Measurements from ENCODE around the gene FAM20C. TPM values are rescaled to one million over a fixed set of nuclear protein-coding genes. Genes with fewer than 3 reads are reported as not detected.
A peak's percentile ranks its signal among the peaks of the same experiment; 100 is the strongest.
"Not testable (repeated sequence)": the region's sequence is repeated elsewhere in the genome, so short reads cannot be mapped to it uniquely, and the experiment has no call there.

The FAM20C gene
- total and polyA plus RNA-seq, 3 experiments from 2014 or later, result 3.2 to 3.6 TPM; not detected in 1

DNA sequence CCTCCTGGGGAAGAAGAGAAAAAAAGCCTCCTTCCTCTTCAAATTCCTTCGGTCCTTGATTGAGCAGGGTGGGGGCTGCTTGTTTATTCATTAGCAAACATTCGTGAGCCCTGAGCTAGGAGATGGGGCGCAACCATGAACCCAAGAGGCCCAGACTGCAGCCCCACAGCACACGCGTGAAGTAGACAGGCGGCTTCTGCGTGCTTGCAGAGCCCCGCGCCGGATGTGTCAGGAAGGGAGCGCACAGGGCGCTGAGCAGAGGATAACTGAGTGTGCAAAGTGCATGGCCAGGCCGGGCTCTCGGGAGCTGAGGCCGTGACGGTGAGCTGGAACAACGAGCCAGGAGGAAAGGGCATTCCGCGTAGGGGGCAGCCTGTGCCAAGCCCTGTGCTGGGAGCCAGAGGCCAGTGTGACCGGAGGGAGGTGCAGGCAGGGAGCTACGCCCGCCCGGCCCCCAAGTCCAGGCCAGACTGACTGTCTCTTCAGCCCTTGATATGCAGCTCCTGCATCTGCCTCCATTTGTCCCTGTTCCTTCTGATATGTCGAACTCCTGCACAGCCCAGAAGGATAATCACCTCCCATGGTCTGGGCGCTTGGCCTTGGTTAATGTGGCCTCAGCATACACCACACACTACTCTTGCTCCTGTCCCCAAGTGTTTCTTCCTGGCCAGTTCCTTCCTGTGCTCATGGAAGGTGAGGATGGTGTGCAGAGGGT lies 102.2 kb downstream of the FAM20C start:
- no peak for DNase-seq
- no peaks in the 10 kb centered on the region for H3K36me3 Mint-ChIP-seq
- Histone ChIP-seq H3K36me3 (ENCODE audit: insufficient read depth, low read length) (no peaks in the 10 kb centered on the region), H3K4me3 (ENCODE audit: low read length) (no peak overlapping the region), H3K9me3 (ENCODE audit: low read length) (no peaks in the 10 kb centered on the region), H3K27me3 (ENCODE audit: insufficient read depth, low read length, poor library complexity, severe bottlenecking) (peaks cover 12% of the 10 kb centered on the region), H3K4me1 (ENCODE audit: insufficient read depth, low read length) (no peaks in the 10 kb centered on the region), H3K27ac (ENCODE audit: low read depth, low read length) (no peak overlapping the region)
- no peak overlapping the region for H3K4me3 Mint-ChIP-seq
- ChIA-PET POLR2A (no interaction called here), CTCF (no interaction called here)
- H3K27me3 Mint-ChIP-seq, result peaks cover 22 to 24% of the 10 kb centered on the region in 2 donors
- H3K9me3 Mint-ChIP-seq, result no peaks in the 10 kb centered on the region
- H3K4me1 Mint-ChIP-seq, result no peaks in the 10 kb centered on the region
- H3K27ac Mint-ChIP-seq, result peak overlapping the region in 1 of 8 donors; percentile 73

DNA sequence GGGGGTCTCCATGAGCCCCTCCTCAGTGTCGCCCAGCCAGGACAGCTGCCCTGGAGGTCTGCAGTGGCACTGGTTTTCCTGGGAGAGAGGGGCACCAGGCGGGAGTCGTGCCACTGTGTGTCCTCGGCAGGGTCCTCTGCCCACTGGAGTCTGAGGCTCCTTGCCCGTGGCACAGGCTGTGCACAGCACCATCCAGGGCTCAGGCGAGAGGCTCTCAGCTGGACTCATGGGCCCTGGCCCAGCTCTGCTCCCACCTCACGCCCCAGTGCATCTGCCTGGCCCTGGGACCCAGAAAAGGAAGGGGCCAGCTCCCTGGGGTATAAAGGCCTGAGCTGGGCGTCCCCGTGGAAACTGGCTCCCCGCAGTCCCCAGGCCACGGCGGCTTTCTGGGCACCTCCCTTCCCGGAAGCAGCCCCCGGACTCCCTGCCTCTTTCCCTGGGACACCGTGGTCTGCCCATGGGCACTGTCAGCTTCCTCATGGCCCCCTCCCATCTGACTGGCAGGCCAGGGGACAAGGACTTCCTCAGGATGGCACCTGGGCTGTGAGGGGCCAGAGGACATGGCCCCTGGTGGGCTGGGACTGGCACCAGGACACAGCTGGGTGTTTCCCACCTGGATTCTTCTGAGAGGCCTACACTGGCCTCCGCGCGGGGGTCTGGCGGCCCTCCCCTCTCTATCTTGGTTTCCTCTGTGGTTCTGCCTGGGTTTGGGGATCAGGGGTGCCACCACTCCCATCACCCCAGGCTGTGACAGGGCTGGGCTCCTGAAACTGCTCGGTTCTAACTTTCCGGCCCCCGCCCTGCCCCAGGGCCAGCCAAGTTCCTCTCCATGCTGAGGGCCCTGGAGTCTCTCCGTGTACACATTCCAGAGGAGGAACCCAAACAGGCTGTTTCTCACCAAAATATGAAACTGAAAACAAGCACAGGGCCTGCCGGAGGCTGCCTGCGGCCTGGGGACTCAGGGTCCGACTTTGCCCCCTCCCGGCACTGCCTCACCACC lies 103.1 kb downstream of the FAM20C start:
- Histone ChIP-seq H3K4me1 (ENCODE audit: insufficient read depth, low read length) (no peaks in the 10 kb centered on the region), H3K27ac (ENCODE audit: low read depth, low read length) (no peak overlapping the region), H3K4me3 (ENCODE audit: low read length) (no peak overlapping the region), H3K9me3 (ENCODE audit: low read length) (no peaks in the 10 kb centered on the region), H3K36me3 (ENCODE audit: insufficient read depth, low read length) (no peaks in the 10 kb centered on the region), H3K27me3 (ENCODE audit: insufficient read depth, low read length, poor library complexity, severe bottlenecking) (peaks cover 12% of the 10 kb centered on the region)
- no peaks in the 10 kb centered on the region for H3K9me3 Mint-ChIP-seq
- H3K27me3 Mint-ChIP-seq, result peaks cover 20 to 24% of the 10 kb centered on the region in 2 donors
- no peaks in the 10 kb centered on the region for H3K36me3 Mint-ChIP-seq
- no peak for DNase-seq
- H3K4me1 Mint-ChIP-seq, result no peaks in the 10 kb centered on the region
- no peak overlapping the region for H3K4me3 Mint-ChIP-seq
- CTCF ChIA-PET, result no interaction called here
- H3K27ac Mint-ChIP-seq, result no peak overlapping the region
- POLR2A ChIA-PET, result no interaction called here

DNA sequence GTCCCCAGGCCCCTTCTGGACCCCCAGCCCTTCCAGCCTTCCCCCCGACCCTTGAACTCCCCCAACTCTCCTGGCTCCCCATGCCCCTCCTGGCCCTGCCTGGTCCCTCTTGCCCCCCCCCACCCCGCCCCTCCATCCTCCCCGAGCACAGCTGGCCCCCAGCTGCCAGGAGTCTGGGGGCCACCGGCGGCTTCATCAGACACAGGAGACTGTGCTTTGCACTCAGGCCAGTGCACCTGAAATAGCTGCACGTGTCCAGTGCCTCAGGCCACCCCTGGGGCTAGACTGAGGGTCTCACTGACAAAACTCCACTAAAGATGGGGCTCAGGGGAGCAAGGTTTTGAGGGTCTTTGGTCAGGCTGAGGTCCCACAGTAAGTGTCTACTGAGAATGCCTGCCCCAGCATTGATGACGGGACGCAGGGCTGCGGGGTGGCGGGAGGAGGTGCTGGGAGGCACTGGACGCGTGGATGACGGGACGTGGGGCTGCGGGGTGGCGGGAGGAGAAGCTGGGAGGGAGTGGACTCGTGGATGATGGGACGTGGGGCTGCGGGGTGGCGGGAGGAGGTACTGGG lies 104.1 kb downstream of the FAM20C start:
- no peak overlapping the region for H3K4me3 Mint-ChIP-seq
- ChIA-PET POLR2A (no interaction called here), CTCF (no interaction called here)
- Histone ChIP-seq H3K4me1 (ENCODE audit: insufficient read depth, low read length) (no peaks in the 10 kb centered on the region), H3K27ac (ENCODE audit: low read depth, low read length) (no peak overlapping the region), H3K4me3 (ENCODE audit: low read length) (no peak overlapping the region), H3K9me3 (ENCODE audit: low read length) (no peaks in the 10 kb centered on the region), H3K27me3 (ENCODE audit: insufficient read depth, low read length, poor library complexity, severe bottlenecking) (peaks cover 12% of the 10 kb centered on the region), H3K36me3 (ENCODE audit: insufficient read depth, low read length) (no peaks in the 10 kb centered on the region)
- peaks cover 19 to 21% of the 10 kb centered on the region in 2 donors for H3K27me3 Mint-ChIP-seq
- no peaks in the 10 kb centered on the region for H3K4me1 Mint-ChIP-seq
- no peaks in the 10 kb centered on the region for H3K36me3 Mint-ChIP-seq
- no peak for DNase-seq
- H3K9me3 Mint-ChIP-seq, result no peaks in the 10 kb centered on the region
- no peak overlapping the region for H3K27ac Mint-ChIP-seq

DNA sequence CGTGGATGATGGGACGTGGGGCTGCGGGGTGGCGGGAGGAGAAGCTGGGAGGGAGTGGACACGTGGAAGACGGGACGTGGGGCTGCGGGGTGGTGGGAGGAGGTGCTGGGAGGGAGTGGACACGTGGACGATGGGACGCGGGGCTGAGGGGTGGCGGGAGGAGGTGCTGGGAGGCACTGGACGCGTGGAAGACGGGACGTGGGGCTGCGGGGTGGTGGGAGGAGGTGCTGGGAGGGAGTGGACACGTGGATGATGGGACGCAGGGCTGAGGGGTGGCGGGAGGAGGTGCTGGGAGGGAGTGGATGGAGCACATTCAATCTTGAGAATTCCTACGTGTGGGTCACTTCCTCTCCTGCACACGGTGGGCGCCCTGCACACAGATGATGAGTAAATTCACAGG lies 104.8 kb downstream of the FAM20C start:
- peaks cover 13 to 15% of the 10 kb centered on the region in 2 donors for H3K27me3 Mint-ChIP-seq
- H3K27me3 ChIP-seq (ENCODE audit: insufficient read depth, low read length, poor library complexity, severe bottlenecking); CTCF ChIA-PET; H3K27ac Mint-ChIP-seq; H3K27ac ChIP-seq (ENCODE audit: low read depth, low read length); H3K36me3 Mint-ChIP-seq; DNase-seq; POLR2A ChIA-PET; H3K4me1 Mint-ChIP-seq; H3K9me3 ChIP-seq (ENCODE audit: low read length); H3K36me3 ChIP-seq (ENCODE audit: insufficient read depth, low read length); H3K4me1 ChIP-seq (ENCODE audit: insufficient read depth, low read length); H3K4me3 Mint-ChIP-seq; H3K9me3 Mint-ChIP-seq; H3K4me3 ChIP-seq (ENCODE audit: low read length): not testable (repeated sequence)

DNA sequence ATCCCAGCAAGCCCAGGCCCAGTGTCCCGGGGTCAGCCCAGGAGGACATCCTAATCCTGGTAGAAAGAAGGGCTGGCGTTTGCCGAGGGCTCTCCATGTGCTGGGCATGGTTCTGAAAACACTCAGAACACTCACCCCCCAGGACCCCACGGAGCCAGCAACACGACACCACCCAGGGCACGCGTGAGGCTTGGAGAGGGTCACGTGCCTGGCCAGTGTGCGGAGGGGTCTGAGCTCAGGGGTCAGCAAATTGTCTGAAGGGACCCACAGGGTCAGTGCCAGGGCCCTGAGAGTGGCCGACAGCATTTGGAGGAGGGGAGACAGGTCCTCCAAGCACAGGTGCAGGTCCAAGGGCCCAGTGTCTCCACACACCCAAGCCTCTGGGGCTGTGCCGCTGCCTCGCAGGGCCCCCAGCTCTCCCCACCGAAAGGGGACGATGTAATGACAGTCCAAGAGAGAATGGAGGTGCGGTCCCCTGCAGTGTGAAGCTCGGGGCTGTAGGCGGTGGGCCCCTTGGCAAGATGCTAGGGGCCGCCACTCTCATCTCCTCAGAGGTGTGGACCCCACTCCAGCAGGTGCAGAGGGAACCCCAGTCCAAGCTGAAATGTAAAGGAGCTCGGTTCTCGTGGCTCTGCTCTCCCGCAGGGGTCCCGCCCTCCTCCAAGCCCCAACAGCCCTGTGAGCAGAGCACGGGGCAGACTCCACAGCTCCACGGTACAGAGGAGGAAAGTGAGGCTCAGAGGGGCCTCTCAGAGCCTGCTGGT lies 105.4 kb downstream of the FAM20C start:
- no peak for DNase-seq
- POLR2A ChIA-PET, result no interaction called here
- Mint-ChIP-seq H3K4me3 (no peak overlapping the region), H3K9me3 (no peaks in the 10 kb centered on the region), H3K36me3 (no peaks in the 10 kb centered on the region), H3K27ac (no peak overlapping the region), H3K27me3 (peaks cover 13 to 14% of the 10 kb centered on the region in 2 donors), H3K4me1 (no peaks in the 10 kb centered on the region)
- H3K4me3 ChIP-seq (ENCODE audit: low read length), result no peak overlapping the region
- no peaks in the 10 kb centered on the region for H3K27me3 ChIP-seq (ENCODE audit: insufficient read depth, low read length, poor library complexity, severe bottlenecking)
- H3K4me1 ChIP-seq (ENCODE audit: insufficient read depth, low read length), result no peaks in the 10 kb centered on the region
- no peaks in the 10 kb centered on the region for H3K9me3 ChIP-seq (ENCODE audit: low read length)
- no peaks in the 10 kb centered on the region for H3K36me3 ChIP-seq (ENCODE audit: insufficient read depth, low read length)
- no peak overlapping the region for H3K27ac ChIP-seq (ENCODE audit: low read depth, low read length)
- CTCF ChIA-PET, result no interaction called here

DNA sequence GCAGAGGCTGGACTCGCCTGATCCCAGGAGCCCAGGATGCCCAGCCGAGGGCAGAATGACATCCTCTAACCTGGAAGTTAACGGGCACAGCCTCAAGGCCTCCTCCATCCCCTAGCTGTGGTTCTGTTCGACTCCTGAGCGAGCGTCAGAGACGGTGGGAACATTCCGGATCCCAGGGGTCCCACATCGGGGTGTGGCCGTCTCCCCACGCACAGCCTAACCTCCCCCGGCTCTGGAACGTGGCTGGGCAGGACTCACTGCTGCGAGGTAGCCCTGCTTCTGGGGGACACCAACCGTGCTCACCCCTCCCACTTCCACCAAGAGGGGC lies 106.0 kb downstream of the FAM20C start:
- H3K4me3 Mint-ChIP-seq, result no peak overlapping the region
- CTCF ChIA-PET, result no interaction called here
- Histone ChIP-seq H3K4me3 (ENCODE audit: low read length) (no peak overlapping the region), H3K27me3 (ENCODE audit: insufficient read depth, low read length, poor library complexity, severe bottlenecking) (no peaks in the 10 kb centered on the region), H3K27ac (ENCODE audit: low read depth, low read length) (no peak overlapping the region), H3K36me3 (ENCODE audit: insufficient read depth, low read length) (no peaks in the 10 kb centered on the region), H3K4me1 (ENCODE audit: insufficient read depth, low read length) (no peaks in the 10 kb centered on the region), H3K9me3 (ENCODE audit: low read length) (no peaks in the 10 kb centered on the region)
- no peak for DNase-seq
- POLR2A ChIA-PET, result no interaction called here
- H3K27ac Mint-ChIP-seq, result no peak overlapping the region
- H3K9me3 Mint-ChIP-seq, result no peaks in the 10 kb centered on the region
- H3K4me1 Mint-ChIP-seq, result no peaks in the 10 kb centered on the region
- H3K36me3 Mint-ChIP-seq, result no peaks in the 10 kb centered on the region
- peaks cover 8% of the 10 kb centered on the region in 2 donors for H3K27me3 Mint-ChIP-seq

DNA sequence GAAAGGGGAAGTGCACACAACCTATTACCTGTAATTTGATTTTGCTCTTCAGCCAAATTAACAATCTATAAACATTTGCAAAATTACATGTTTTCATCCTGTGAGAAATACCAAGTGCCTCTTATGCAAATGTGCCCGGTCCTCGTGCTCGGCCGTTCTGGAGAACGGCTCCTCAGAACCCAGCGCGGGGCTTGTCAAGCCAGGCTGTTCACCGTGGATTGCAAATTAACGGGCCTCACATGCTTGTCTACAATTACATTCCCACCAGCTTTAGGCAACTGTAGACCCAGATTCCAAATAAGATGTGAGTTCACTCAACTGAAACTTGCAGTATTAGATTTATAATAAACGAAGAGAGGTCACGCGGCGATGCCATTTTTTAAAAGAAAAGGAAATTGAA lies 106.4 kb downstream of the FAM20C start:
- Mint-ChIP-seq H3K27ac (no peak overlapping the region), H3K27me3 (peaks cover 5 to 6% of the 10 kb centered on the region in 2 donors), H3K4me3 (no peak overlapping the region), H3K4me1 (no peaks in the 10 kb centered on the region), H3K36me3 (no peaks in the 10 kb centered on the region), H3K9me3 (no peaks in the 10 kb centered on the region)
- no peaks in the 10 kb centered on the region for H3K27me3 ChIP-seq (ENCODE audit: insufficient read depth, low read length, poor library complexity, severe bottlenecking)
- H3K27ac ChIP-seq (ENCODE audit: low read depth, low read length), result no peak overlapping the region
- H3K36me3 ChIP-seq (ENCODE audit: insufficient read depth, low read length), result no peaks in the 10 kb centered on the region
- ChIA-PET CTCF (no interaction called here), POLR2A (no interaction called here)
- no peak overlapping the region for H3K4me3 ChIP-seq (ENCODE audit: low read length)
- H3K4me1 ChIP-seq (ENCODE audit: insufficient read depth, low read length), result no peaks in the 10 kb centered on the region
- no peak for DNase-seq
- no peaks in the 10 kb centered on the region for H3K9me3 ChIP-seq (ENCODE audit: low read length)

DNA sequence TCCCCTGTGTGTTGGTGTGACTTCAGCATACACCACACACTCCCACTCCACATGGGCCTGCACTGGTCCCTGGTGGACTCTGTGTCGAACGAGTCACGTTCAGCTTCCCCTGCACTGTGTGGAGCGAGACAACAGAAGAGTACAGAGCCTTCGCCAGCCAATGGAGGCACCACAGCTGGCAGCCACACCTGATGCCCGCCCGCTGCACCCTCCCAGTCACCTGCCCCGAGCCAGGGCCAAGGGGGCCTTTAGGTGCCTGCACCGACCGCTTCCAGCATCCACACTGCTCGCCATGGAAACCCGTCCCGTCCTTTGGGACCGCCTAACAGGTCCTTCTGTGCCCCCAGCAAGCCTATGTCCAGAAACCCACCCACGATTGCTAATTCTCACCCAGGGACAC lies 106.8 kb downstream of the FAM20C start:
- H3K27me3 ChIP-seq (ENCODE audit: insufficient read depth, low read length, poor library complexity, severe bottlenecking), result no peaks in the 10 kb centered on the region
- no peaks in the 10 kb centered on the region for H3K9me3 ChIP-seq (ENCODE audit: low read length)
- Mint-ChIP-seq H3K4me1 (no peaks in the 10 kb centered on the region), H3K36me3 (no peaks in the 10 kb centered on the region), H3K27me3 (peaks cover 4 to 6% of the 10 kb centered on the region in 2 donors), H3K4me3 (no peak overlapping the region), H3K9me3 (no peaks in the 10 kb centered on the region), H3K27ac (no peak overlapping the region)
- no peak for DNase-seq
- POLR2A ChIA-PET, result no interaction called here
- CTCF ChIA-PET, result no interaction called here
- H3K4me3 ChIP-seq (ENCODE audit: low read length), result no peak overlapping the region
- no peaks in the 10 kb centered on the region for H3K4me1 ChIP-seq (ENCODE audit: insufficient read depth, low read length)
- H3K36me3 ChIP-seq (ENCODE audit: insufficient read depth, low read length), result no peaks in the 10 kb centered on the region
- H3K27ac ChIP-seq (ENCODE audit: low read depth, low read length), result no peak overlapping the region
